ENCODE results near the gene CCRL2.

The CCRL2 gene

GRCh38 chr3:46455231-46456115, 48.4 kb downstream of the CCRL2 start:
- DNase-seq (ENCODE audit: low read depth) = no peak

DNA sequence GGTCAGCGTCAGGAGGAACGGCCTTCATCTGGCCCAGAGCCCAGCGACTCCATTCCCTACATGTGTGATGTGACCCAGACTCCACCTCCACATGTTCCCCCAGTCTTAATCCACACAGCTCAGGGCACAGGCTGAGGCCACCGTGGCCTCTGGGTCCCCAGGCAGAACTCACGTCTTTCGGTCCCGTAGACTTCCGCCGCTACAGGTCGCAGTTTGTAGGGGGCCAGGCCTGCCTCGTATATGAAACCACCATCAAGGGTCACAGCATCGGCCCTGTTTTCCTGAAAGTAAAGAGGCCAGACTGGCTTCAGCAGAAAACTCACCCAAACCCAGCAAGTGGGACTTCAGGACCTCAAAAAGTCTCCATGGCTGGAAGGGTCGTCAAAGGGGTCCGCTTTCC, 49.1 kb downstream of the CCRL2 start:
- no peak for DNase-seq (ENCODE audit: low read depth)
- Histone ChIP-seq H3K27me3 (replicated peaks; ENCODE audit: control insufficient read depth, insufficient read depth, low read length) (peaks cover 47% of the 10 kb centered on the region), H3K9me3 (ENCODE audit: control insufficient read depth, low read length) (peaks cover 7% of the 10 kb centered on the region), H3K4me1 (ENCODE audit: control insufficient read depth, insufficient read depth, low read length) (no peaks in the 10 kb centered on the region), H3K9ac (ENCODE audit: low read length) (no peak overlapping the region), H3K4me3 (ENCODE audit: low read length) (no peak overlapping the region), H3K36me3 (ENCODE audit: control insufficient read depth, insufficient read depth, low read length, severe bottlenecking) (no peaks in the 10 kb centered on the region)

More at GRCh38 chr3:46455231-46456115, 48.4 kb downstream of the CCRL2 start:
- peaks cover 1% of the 10 kb centered on the region for H3K9me3 ChIP-seq (ENCODE audit: control insufficient read depth, low read length)
- peaks cover 49% of the 10 kb centered on the region for H3K27me3 ChIP-seq (replicated peaks; ENCODE audit: control insufficient read depth, insufficient read depth, low read length)
- H3K9ac ChIP-seq (ENCODE audit: low read length) = no peak overlapping the region
- no peaks in the 10 kb centered on the region for H3K36me3 ChIP-seq (ENCODE audit: control insufficient read depth, insufficient read depth, low read length, severe bottlenecking)
- no peaks in the 10 kb centered on the region for H3K4me1 ChIP-seq (ENCODE audit: control insufficient read depth, insufficient read depth, low read length)
- H3K4me3 ChIP-seq (ENCODE audit: low read length) = no peak overlapping the region

Data from adipocyte (in vitro differentiated cells).